GM21576 (cell line): ENCODE results near the gene HRG.

Source experiments
- ATAC-seq: cut with Tn5 transposase; IDR thresholded peaks from one replicate; pipeline ENCODE4 v1.9.1; 2021; ENCODE audit warnings: mild to moderate bottlenecking, moderate library complexity; ENCODE audit not compliant: unreplicated experiment

Gene HRG

DNA sequence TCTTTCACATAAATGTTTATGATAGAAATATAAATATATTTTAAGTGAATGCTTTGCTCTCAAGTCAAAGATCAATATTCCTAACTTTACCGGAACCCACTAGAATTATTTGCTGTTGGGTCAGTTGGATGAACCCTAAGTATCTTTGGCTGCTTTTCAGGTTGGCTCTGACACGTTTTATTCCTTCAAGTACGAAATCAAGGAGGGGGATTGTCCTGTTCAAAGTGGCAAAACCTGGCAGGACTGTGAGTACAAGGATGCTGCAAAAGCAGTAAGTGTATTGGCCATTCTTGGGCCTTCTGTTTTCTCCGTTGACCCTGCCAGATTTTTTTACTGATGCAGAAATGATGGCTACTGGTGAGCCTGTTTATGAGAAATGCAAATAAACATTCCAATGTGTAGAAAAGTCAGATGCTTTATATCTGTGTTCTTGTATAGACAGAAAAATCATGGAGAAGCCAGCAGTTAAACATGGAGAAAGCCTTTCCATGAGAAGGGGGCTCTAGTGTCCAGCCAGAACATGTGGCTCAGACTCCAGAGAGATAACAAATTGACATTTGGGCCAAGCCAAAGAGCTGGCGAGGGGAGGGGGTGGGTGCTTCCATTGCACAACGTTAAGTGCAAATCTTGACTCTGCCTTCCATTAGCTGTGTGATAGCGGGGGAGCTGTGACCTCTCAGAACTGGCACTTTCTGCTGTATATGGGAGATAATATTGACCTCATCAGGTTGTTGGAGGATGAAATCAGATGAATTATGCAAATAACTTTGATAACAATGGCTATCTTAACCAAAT lies 54.3 kb downstream of the HRG start:
- ATAC-seq = no peak

DNA sequence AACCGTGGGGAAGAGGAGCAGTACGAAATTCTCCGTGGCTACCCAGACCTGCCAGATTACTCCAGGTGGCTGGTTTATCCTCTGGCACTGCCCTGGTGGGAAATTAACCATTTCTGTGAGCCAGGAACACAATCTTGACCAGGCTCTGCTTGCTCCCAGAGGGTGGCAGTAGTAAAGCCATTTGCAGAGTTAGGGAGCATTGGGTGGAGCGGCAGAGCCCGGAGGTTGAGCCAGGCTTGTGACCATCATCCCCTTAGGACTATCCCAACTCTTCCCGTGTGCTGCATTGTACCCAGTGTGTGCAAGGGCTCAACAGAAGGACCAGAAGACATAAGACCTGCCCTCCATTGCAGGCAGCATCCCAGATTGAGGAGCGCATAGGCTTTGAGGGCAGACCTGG lies 56.6 kb downstream of the HRG start:
- ATAC-seq = no peak

DNA sequence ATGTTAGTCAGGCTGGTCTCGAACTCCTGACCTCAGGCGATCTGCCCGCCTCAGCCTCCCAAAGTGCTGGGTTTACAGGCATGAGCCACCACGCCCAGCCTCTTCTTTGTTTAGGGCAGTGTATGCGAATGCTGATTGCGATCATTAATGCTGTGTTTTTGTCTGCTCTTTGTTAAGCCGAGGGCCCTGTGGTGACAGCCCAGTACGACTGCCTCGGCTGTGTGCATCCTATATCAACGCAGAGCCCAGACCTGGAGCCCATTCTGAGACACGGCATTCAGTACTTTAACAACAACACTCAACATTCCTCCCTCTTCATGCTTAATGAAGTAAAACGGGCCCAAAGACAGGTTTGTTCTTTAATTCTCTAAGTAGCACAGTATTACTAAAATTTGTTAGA lies 59.1 kb downstream of the HRG start:
- no peak for ATAC-seq
